IMR-90 (cell line): ENCODE measurements around the gene MAGI1. TPM values are rescaled to one million over a fixed set of nuclear protein-coding genes. Genes with fewer than 3 reads are reported as not detected.

Experiments used
- ATAC-seq: fragments of 200-7000 bp; cut with Tn5 transposase; 2 replicates; pipeline ENCODE4 v1.9.1; 2020; ENCODE audit warnings: low read depth, mild to moderate bottlenecking, moderate library complexity
- BruUV-seq: library from RNA; stranded (reverse); fragments of 400-500 nt; replicated peaks from 2 replicates; lab custom pipeline; 2021; lab: Mats Ljungman, UMichigan
- CTCF ChIA-PET: fragments of 300-600 bp; formaldehyde crosslinking; extraction: SDS; loops from one replicate; lab custom pipeline; 2021; ENCODE audit warnings: antibody characterized with exemption; lab: Yijun Ruan, JAX
- POLR2A ChIA-PET: fragments of 300-600 bp; sonication (Branson Sonifier 250); formaldehyde crosslinking; loops from one replicate; lab custom pipeline; 2022; ENCODE audit warnings: antibody characterized with exemption; ENCODE audit not compliant: unreplicated experiment; lab: Charles Lee
- DNase-seq: peaks from one replicate; pipeline ENCODE4 v3.0.0; 2013
- H2AFZ ChIP-seq: replicated peaks from 2 replicates; pipeline ENCODE3; 2013; ENCODE audit warnings: low read length, mild to moderate bottlenecking; ENCODE audit not compliant: poor library complexity
- H2AK5ac ChIP-seq: 2 replicates; pipeline ENCODE4 v1.6.1; 2013; ENCODE audit warnings: low read depth, low read length, inconsistent platforms
- H2AK9ac ChIP-seq: replicated peaks from 2 replicates; pipeline ENCODE3; 2013; ENCODE audit warnings: mild to moderate bottlenecking, low read depth, low read length, moderate library complexity; ENCODE audit not compliant: poor library complexity
- H2BK120ac ChIP-seq: 2 replicates; pipeline ENCODE4 v1.6.1; 2013; ENCODE audit warnings: low read depth, low read length, inconsistent platforms
- H2BK15ac ChIP-seq: 3 replicates; pipeline ENCODE4 v1.6.1; 2013; ENCODE audit warnings: low read depth, low read length, inconsistent platforms
- H2BK20ac ChIP-seq: 2 replicates; pipeline ENCODE4 v1.6.1; 2013; ENCODE audit warnings: low read depth, mild to moderate bottlenecking, inconsistent platforms, low read length, moderate library complexity
- H2BK5ac ChIP-seq: 2 replicates; pipeline ENCODE4 v1.6.1; 2013; ENCODE audit warnings: mild to moderate bottlenecking, low read depth, low read length, inconsistent platforms; ENCODE audit not compliant: poor library complexity, severe bottlenecking
- H3K14ac ChIP-seq: replicated peaks from 2 replicates; pipeline ENCODE4 v1.6.1; 2013; ENCODE audit warnings: low read depth, low read length, inconsistent platforms
- H3K18ac ChIP-seq: 2 replicates; pipeline ENCODE4 v1.6.1; 2013; ENCODE audit warnings: low read depth, low read length, control low read depth
- H3K23ac ChIP-seq: 2 replicates; pipeline ENCODE4 v1.6.1; 2013; ENCODE audit warnings: low read depth, low read length, inconsistent platforms
- H3K27ac ChIP-seq: 2 replicates; pipeline ENCODE4 v1.5.1; 2013; ENCODE audit warnings: mild to moderate bottlenecking, control low read depth, low read length; ENCODE audit not compliant: insufficient read depth
- H3K27me3 ChIP-seq: 2 replicates; pipeline ENCODE4 v1.6.1; 2013; ENCODE audit warnings: low read length; ENCODE audit not compliant: control insufficient read depth, insufficient read depth
- H3K36me3 ChIP-seq: 2 replicates; pipeline ENCODE4 v1.6.1; 2013; ENCODE audit warnings: low read length, mixed read lengths; ENCODE audit not compliant: control insufficient read depth, insufficient read depth
- H3K4ac ChIP-seq: 2 replicates; pipeline ENCODE4 v1.6.1; 2013; ENCODE audit warnings: low read depth, low read length, inconsistent platforms
- H3K4me1 ChIP-seq: 2 replicates; pipeline ENCODE4 v1.6.1; 2013; ENCODE audit warnings: low read length, mixed read lengths; ENCODE audit not compliant: control insufficient read depth, insufficient read depth
- H3K4me2 ChIP-seq: 2 replicates; pipeline ENCODE4 v1.6.1; 2013; ENCODE audit warnings: low read depth, mild to moderate bottlenecking, control low read depth, low read length, moderate library complexity
- H3K4me3 ChIP-seq: 2 replicates; pipeline ENCODE4 v1.5.1; 2013; ENCODE audit warnings: low read depth, mild to moderate bottlenecking, control low read depth, low read length, moderate library complexity; ENCODE audit not compliant: insufficient read depth
- H3K56ac ChIP-seq: 2 replicates; pipeline ENCODE4 v1.6.1; 2013; ENCODE audit warnings: low read length, inconsistent platforms; ENCODE audit not compliant: insufficient read depth; ENCODE audit errors: extremely low read depth
- H3K79me1 ChIP-seq, 2 experiments: 2 replicates each; pipeline ENCODE4 v1.6.1; 2013; ENCODE audit warnings: low read length in 2 of 2, inconsistent platforms in 1 of 2, low read depth in 1 of 2
- H3K9ac ChIP-seq: 2 replicates; pipeline ENCODE4 v1.6.1; 2013; ENCODE audit warnings: low read depth, low read length, control low read depth
- H3K9me1 ChIP-seq: 2 replicates; pipeline ENCODE4 v1.6.1; 2013; ENCODE audit warnings: low read length, inconsistent platforms; ENCODE audit not compliant: insufficient read depth
- H3K9me3 ChIP-seq: 2 replicates; pipeline ENCODE4 v1.6.1; 2013; ENCODE audit warnings: low read length; ENCODE audit not compliant: control insufficient read depth, insufficient read depth
- H4K20me1 ChIP-seq: 2 replicates; pipeline ENCODE4 v1.6.1; 2013; ENCODE audit warnings: low read length, inconsistent platforms; ENCODE audit not compliant: insufficient read depth
- H4K5ac ChIP-seq: 2 replicates; pipeline ENCODE4 v1.6.1; 2013; ENCODE audit warnings: mild to moderate bottlenecking, low read depth, low read length, control low read depth
- H4K8ac ChIP-seq, 2 experiments: 2 replicates each; pipeline ENCODE4 v1.6.1; 2013; ENCODE audit warnings: low read depth in 2 of 2, low read length in 2 of 2, control low read depth in 1 of 2, inconsistent platforms in 1 of 2
- H4K91ac ChIP-seq: 2 replicates; pipeline ENCODE4 v1.6.1; 2013; ENCODE audit warnings: low read depth, low read length, inconsistent platforms; ENCODE audit not compliant: insufficient read depth
- MXI1 ChIP-seq: IDR thresholded peaks from 2 replicates; pipeline ENCODE4 v1.6.1; 2012; ENCODE audit warnings: low read depth, mild to moderate bottlenecking, low read length, moderate library complexity, borderline replicate concordance
- POLR2A ChIP-seq: IDR thresholded peaks from 2 replicates; pipeline ENCODE4 v1.6.1; 2012; ENCODE audit warnings: mild to moderate bottlenecking, low read depth, low read length
- RCOR1 ChIP-seq: IDR thresholded peaks from 2 replicates; pipeline ENCODE4 v1.6.1; 2012; ENCODE audit warnings: mild to moderate bottlenecking, low read length, improper control_type of control experiment; ENCODE audit not compliant: insufficient replicate concordance
- SMC3 ChIP-seq: fragments of 150-350 bp; IDR thresholded peaks from 2 replicates; pipeline ENCODE4 v1.6.1; 2016; ENCODE audit warnings: low read depth, mild to moderate bottlenecking, antibody characterized with exemption, low read length, moderate library complexity
- WGBS, 2 experiments: methylation state at CpG; one replicate each; pipeline versions ENCODE4 v1.1.5 to v1.1.7; 2013; ENCODE audit warnings: missing lambda C conversion rate in 2 of 2; ENCODE audit not compliant: insufficient read length in 1 of 2; ENCODE audit errors: extremely low coverage in 2 of 2; 5-methylcytosine and 5-hydroxymethylcytosine counted together
- dilution Hi-C: fragments of 300-500 bp; cut with HindIII; formaldehyde crosslinking; loops from one replicate; pipeline ENCODE4 v1.14.3; 2018; ENCODE audit warnings: low sequenced_read_pairs; ENCODE audit not compliant: unreplicated experiment
- in situ Hi-C: fragments of 300-500 bp; cut with MboI; formaldehyde crosslinking; loops from 3 replicates; pipeline ENCODE4 v1.14.3; 2019; ENCODE audit warnings: low sequenced_read_pairs, inconsistent platforms, mixed read lengths
- intact Hi-C: fragments of 100-400 bp; cut with micrococcal nuclease; formaldehyde crosslinking; loops from 2 replicates; pipeline ENCODE4 v1.10.0; 2022
- polyA plus RNA-seq, 3 experiments: library from polyadenylated mRNA; depleted of rRNA; stranded (reverse); fragments of >200 nt; gene quantifications; 2 replicates each; pipeline ENCODE4 v1.2.3, GENCODE V29; 2012; ENCODE audit warnings: low replicate concordance in 1 of 3
- total RNA-seq: library from RNA; depleted of rRNA; stranded (reverse); fragments of >200 nt; gene quantifications from 2 replicates; pipeline ENCODE4 v1.2.3, GENCODE V29; 2012
- TF ChIP-seq, protein P1 (sequence below): fragments of 150-350 bp; IDR thresholded peaks from 2 replicates; pipeline ENCODE4 v1.6.1; 2017; ENCODE audit warnings: mild to moderate bottlenecking, antibody characterized with exemption, low read length, low read depth
- TF ChIP-seq, protein P2 (sequence below): fragments of 150-350 bp; IDR thresholded peaks from 2 replicates; pipeline ENCODE4 v1.6.1; 2016; ENCODE audit warnings: low read depth, mild to moderate bottlenecking, low read length, moderate library complexity, borderline replicate concordance

MAGI1 gene
- total and polyA plus RNA-seq, 2 of the 4 experiments (the other 2 are of a cell fraction), result 14.5 to 24.2 TPM

DNA sequence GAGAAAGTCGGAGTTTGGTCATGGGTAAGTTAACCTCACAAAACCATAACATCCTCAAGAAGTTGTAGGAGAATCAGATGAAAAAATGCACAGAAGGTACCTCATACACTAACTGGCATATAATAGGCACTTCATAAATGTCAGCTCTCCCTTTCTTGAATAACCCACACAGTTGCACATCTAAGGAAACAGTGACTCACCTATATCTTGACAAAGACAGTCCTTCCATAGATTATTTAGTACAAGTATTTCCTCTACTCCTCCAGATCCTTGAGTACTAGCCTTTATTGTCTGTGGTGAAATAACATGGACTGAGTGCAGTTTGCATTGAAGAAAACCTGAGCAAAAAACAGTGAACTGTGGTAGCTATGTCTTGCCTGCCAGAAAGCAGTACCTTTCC lies 46.6 kb downstream of the MAGI1 start:
- no peak overlapping the region for H2BK5ac ChIP-seq
- no peak for ATAC-seq
- H2BK15ac ChIP-seq, result no peak overlapping the region
- no peak overlapping the region for H3K4me3 ChIP-seq
- no peak overlapping the region for H3K14ac ChIP-seq
- H3K9me1 ChIP-seq, result no peaks in the 10 kb centered on the region; the same call in none of the 2 replicates
- no peak overlapping the region for H3K23ac ChIP-seq
- no peaks in the 10 kb centered on the region for H3K36me3 ChIP-seq
- no peak overlapping the region for H4K91ac ChIP-seq
- no peak overlapping the region for H3K4me2 ChIP-seq
- peaks cover 19% of the 10 kb centered on the region; the same call in 1 of the 2 replicates for H4K20me1 ChIP-seq
- no peak overlapping the region for H4K5ac ChIP-seq
- no peaks in the 10 kb centered on the region; the same call in 1 of the 2 replicates for H3K4me1 ChIP-seq
- no peak overlapping the region for H3K4ac ChIP-seq
- no peak for TF ChIP-seq SMC3
- TF ChIP-seq POLR2A, result no peak
- TF ChIP-seq, protein P1, sequence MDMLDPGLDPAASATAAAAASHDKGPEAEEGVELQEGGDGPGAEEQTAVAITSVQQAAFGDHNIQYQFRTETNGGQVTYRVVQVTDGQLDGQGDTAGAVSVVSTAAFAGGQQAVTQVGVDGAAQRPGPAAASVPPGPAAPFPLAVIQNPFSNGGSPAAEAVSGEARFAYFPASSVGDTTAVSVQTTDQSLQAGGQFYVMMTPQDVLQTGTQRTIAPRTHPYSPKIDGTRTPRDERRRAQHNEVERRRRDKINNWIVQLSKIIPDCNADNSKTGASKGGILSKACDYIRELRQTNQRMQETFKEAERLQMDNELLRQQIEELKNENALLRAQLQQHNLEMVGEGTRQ, result no peak
- TF ChIP-seq MXI1, result no peak
- TF ChIP-seq, protein P2, sequence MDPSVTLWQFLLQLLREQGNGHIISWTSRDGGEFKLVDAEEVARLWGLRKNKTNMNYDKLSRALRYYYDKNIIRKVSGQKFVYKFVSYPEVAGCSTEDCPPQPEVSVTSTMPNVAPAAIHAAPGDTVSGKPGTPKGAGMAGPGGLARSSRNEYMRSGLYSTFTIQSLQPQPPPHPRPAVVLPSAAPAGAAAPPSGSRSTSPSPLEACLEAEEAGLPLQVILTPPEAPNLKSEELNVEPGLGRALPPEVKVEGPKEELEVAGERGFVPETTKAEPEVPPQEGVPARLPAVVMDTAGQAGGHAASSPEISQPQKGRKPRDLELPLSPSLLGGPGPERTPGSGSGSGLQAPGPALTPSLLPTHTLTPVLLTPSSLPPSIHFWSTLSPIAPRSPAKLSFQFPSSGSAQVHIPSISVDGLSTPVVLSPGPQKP, result no peak
- TF ChIP-seq RCOR1, result no peak
- no peak overlapping the region for H2AK9ac ChIP-seq
- intact Hi-C loops, result no loop called here
- no TSS peak for BruUV-seq
- dilution Hi-C loops, result no loop called here
- no peak overlapping the region for H2BK120ac ChIP-seq
- H3K27ac ChIP-seq, result no peak overlapping the region
- no peak overlapping the region for H2BK20ac ChIP-seq
- ChIA-PET POLR2A (no interaction called here), CTCF (no interaction called here)
- H3K27me3 ChIP-seq, result no peaks in the 10 kb centered on the region
- H3K79me1 ChIP-seq, result peaks cover 36 to 61% of the 10 kb centered on the region in 2 experiments
- H2AK5ac ChIP-seq, result no peak overlapping the region
- no peak overlapping the region for H2AFZ ChIP-seq
- H3K56ac ChIP-seq, result no peak overlapping the region
- WGBS, 2 experiments, result no CpG with 5 or more reads among the region's 1 CpG
- H3K9me3 ChIP-seq, result no peaks in the 10 kb centered on the region
- H3K18ac ChIP-seq, result no peak overlapping the region
- no peak overlapping the region for H3K9ac ChIP-seq
- DNase-seq, result peak; percentile 43
- no peak overlapping the region for H4K8ac ChIP-seq
- in situ Hi-C loops, result no loop called here
